NCI-H128 (cell line): ENCODE measurements around the gene NR3C1.

ENCODE experiments used
- DNase-seq: peaks from one replicate; lab custom pipeline; 2025; ENCODE audit not compliant: unreplicated experiment; lab: John Stamatoyannopoulos, UW

The NR3C1 gene

DNA sequence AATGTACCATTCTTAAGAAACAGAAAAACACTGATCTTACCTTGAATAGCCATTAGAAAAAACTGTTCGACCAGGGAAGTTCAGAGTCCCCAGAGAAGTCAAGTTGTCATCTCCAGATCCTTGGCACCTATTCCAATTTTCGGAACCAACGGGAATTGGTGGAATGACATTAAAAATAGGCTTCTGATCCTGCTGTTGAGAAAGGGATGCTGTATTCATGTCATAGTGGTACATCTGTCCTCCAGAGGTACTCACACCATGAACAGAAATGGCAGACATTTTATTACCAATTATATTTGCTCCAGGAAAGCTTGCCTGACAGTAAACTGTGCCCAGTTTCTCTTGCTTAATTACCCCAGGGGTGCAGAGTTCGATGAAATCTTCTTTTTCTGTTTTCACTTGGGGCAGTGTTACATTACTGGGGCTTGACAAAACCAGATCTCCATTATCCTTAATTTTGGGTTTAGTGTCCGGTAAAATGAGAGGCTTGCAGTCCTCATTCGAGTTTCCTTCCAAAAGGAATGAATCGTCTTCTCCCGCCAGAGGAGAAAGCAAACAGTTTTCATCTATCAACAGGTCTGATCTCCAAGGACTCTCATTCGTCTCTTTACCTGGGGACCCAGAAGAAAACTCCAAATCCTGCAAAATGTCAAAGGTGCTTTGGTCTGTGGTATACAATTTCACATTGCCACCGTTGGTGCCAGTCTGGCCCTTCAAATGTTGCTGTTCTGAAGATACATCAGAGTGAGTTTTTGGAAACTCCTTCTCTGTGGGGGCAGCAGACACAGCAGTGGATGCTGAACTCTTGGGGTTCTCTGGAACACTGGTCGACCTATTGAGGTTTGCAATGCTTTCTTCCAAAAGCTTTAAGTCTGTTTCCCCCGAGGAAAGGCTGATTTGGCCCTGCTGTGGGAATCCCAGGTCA lies 3.6 kb downstream of the NR3C1 start:
- DNase-seq: no peak

DNA sequence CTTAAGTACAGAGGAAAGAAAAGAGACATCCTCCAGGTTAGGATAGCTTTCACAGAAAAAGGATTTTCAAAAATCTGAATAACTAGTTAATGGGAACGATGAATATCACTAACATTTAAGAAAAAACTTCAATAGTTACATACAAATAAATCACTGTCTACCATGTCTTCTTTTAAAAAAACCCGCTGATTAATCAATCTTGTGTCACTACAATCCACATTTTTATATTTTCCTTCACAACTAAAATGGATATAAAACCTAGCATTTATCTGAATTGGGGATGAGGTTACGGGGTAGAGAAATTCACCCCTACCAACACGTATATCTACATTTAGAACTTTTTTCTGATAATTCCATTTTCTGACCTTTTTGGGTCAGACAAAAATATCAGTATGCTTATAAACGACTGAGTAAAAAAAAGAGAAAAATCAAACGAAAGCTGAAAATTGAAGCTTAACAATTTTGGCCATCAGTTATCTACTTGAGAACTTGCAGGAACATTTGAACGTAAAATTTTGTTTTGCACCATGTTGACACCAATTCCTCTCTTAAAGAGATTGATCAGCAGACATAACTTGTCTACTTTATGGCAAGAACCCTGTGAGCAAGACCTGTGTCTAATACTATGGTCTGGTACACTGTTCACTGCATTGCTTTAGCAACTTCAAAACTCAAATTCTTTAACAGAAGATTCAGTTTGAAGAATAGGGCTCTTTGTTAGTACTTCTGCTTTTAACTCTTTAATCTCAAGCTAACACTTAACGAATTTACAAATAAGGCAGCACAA lies 4.8 kb downstream of the NR3C1 start:
- no peak for DNase-seq

DNA sequence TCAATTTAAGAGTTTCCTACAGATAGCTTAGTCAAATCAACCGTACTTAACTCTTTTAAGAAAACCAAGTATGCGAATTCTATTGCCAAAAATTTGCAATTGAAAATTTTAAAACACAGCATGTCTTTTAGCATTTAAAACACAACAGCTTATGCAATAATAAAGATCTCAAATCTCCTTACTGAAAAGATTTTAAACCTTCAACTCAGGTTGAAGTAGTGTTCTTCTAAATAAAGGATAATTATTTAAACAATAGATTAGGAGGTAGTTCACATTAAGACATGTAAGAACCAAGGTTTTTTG lies 5.5 kb downstream of the NR3C1 start:
- DNase-seq: no peak

DNA sequence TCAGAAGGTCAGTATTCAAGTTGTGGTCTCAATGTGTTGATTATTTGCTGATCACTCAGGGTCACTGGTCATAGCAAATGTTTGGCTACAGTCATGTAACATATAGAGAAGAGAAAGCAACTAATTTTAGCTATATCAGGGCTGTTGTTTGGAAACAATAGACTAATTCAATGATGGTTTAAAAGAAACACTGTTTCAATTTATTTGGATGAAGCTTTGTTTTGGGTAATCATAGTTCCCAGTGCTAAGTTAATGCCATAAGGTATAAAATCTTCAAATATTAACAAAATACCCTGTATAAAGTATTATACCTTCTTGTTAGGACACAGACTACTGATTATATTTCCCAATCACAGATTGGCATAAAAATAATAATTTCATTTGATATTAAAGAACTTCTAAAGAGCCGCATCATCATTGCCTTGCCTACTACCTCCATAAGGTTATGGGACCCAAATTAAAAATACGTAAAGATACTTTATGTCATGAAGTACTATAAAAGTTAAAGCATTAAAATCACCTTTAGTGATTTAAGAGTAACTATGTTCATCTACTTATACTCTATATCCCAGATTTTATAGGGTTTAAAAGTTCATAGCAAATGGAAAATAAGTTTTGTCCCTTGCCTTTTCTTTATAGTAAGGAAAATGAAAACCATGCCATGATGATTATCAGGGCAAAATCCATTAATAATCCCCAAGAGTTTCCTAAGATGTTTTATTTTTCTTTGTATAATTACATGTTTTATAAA lies 6.0 kb downstream of the NR3C1 start:
- DNase-seq: no peak

DNA sequence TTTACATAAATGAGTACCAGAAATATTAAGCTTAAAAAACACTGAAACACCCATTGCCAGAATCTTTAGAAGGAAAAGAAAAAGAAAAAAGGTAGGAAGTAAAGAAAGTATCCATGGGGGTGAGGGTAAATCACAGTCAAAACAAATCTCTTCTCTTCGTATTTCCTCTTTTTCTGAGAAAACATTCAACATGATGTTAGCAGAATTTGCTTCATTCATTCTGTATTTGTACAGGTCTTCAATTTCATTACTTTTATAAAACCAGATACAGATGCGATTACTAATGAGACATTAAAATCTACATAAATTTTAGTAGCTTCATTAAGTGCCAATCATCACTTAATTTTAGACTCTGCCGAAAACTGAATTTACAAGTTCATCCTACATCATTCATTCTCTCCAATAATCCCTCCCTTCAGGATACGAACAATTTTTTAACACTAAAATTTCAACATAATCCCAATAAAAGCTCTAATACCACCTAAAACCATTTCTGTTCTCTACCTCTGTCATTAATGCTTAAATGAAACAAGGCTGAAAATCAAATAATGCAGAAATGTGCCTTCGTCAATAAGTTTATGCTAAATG lies 7.0 kb downstream of the NR3C1 start:
- no peak for DNase-seq

DNA sequence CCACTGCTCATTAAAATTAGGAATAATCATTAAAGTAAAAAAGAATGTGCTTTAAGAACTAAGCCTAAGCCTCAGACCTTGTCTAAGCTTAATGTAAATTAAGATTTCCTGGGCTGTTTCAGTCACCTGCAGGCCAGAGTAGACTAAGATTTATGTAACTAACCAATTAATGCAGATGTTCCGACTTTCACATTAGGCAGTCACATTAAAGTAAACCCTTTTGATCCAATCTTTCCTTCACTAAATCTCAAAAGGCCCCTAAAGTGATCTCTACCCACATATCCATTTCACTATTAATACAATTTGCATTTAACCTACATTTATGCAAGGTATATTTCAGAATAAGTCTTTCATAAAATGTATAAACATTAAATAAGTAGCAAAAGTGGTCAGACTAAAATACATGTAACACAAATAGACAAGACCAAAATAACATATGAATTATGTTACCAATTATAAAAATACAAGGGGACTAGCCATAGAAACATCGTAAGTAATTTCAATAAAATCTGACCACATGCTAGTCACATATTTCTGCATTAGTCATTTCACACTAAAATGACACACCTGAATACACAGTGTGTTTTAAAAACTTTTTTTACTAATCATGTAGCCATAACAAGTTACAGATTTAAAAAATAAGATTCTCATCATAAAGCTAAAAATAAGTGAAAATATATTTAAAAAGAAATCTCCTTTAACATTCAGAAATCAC lies 7.7 kb downstream of the NR3C1 start:
- no peak for DNase-seq

DNA sequence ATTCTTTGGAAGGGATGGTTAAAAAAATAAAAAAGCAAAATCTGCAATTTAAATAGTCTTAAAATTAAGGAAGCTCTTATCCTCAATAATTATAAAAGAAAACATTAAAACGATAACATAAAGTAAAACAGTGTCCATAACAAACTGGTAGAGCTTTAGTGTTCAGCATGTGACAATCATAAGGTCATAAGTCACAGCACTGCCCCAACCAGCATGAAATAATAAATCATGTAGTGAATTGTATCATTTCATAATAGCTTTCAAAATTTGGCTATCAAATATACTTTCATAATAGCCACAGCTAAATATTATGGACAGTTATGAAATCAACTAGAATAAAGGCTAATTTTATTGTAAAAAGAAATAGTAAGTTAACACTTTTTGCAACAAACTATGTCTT lies 10.0 kb downstream of the NR3C1 start:
- DNase-seq: no peak

DNA sequence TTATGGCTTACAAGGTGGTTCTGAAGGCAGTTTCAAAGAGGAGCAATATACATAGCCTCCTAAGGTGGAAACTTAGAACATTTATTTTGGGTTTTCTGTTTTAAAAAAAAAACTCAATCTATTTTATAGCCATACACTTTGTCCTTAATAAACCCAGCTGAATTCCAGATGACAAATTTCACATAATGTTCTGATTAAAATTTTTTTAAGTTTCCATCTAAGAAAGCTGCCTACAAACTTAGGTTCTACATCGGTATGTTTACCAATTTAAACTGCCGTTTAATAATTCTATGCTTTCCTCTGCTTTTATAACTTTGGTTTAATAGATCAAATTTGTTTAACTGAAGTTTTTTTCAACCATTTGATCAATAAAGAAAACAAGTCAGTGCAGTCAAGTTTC lies 12.5 kb downstream of the NR3C1 start:
- DNase-seq: no peak

DNA sequence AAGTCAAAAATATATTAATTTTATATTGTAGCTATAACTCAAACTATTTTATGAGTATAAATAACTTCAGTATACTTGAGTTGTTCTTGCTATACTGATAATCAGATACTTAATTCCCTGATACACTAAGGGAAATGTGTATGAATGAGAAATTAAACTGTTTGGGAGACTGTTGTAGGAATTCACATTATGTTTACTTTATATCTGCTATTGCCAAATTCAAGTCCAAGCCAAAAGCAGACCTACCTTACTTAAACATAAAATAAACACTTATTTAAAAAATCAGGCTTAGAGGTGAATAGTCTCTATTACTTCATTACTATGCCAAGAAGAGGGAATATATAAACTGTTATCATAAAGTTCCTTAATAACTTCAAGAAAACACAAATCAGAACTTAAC lies 13.2 kb downstream of the NR3C1 start:
- no peak for DNase-seq

DNA sequence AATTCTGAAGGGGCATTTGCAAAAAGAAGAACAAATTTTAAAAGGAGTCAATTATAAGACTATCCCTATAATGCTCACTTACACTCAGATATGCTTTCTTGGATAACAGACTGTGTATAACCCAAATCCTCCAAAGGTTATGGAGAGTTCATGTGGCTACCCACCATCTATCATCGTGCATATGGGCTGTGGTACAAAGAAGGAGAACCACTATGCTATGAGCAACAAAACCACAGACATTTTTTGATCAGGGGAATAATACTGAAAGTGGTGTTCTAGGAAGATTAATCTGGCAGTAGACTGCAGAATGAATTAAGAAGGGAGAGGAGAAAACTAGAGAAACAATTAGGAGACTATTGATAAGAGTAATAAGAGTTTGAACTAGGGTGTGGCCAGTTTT lies 16.8 kb downstream of the NR3C1 start:
- no peak for DNase-seq

DNA sequence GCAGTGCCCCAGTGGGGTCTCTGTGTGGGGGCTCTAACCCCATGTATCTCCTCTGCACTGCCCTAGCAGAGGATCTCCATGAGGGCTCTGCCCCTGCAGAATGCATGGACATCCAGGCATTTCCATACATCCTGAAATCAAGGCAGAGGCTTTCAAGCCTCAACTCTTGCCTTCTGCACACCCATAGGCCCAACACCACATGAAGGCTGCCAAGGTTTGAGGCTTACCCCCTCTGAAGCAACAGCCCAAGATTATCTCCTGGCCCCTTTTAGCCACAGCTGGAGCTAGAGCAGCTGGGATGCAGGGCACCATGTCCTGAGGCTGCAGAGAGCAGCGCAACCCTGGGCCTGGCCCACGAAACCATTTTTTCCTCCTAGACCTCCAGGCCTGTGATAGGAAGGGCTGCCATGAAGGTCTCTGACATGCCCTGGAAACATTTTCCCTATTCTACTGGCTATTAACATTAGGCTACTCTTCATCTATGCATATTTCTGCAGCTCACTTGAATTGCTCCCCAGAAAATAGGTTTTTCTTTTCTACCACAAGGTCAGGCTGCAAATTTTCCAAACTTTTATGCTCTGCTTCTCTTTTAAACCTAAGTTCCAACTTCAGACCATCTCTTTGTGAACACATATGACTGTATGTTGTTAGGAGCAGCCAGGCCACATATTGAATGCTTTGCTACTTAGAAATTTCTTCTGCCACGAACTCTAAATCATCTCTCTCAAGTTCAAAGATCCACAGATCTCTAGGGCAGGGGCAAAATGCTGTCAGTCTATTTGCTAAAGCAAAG lies 18.4 kb downstream of the NR3C1 start:
- no peak for DNase-seq

DNA sequence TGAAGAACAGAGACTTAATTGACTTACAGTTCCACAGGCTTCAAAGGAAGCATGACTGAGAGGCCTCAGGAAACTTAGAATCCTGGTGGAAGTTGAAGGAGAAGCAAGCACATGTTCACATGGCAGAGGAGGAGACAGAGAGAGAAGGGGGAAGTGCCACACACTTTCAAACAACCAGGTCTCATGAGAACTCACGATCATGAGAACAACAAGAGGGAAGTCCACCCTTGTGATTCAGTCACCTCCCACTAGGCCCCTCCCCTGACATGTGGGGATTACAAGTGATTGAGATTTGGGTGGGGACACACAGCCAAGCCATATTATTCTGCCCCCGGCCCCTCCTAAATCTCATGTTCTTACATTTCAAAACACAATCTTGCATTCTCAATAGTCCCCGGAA lies 19.5 kb downstream of the NR3C1 start:
- no peak for DNase-seq

DNA sequence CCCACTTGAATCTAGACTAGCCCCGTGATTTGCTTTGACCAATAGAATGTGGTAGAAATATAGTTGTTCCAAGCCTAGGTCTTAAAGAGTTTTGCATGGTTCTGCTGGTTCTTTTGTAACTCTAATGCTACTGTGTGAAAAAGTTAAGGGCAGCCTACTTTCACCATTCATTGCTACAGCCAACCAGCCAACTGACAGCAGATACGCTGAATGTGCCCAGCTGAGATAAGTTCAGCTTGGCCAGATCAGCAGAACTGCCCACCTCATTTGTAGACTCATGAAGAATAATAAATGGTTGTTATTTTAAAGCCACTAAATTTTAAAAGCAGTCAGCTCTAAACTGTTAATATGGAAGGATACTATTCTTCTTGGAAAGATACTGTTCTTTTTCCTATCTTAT lies 23.9 kb downstream of the NR3C1 start:
- DNase-seq: no peak

DNA sequence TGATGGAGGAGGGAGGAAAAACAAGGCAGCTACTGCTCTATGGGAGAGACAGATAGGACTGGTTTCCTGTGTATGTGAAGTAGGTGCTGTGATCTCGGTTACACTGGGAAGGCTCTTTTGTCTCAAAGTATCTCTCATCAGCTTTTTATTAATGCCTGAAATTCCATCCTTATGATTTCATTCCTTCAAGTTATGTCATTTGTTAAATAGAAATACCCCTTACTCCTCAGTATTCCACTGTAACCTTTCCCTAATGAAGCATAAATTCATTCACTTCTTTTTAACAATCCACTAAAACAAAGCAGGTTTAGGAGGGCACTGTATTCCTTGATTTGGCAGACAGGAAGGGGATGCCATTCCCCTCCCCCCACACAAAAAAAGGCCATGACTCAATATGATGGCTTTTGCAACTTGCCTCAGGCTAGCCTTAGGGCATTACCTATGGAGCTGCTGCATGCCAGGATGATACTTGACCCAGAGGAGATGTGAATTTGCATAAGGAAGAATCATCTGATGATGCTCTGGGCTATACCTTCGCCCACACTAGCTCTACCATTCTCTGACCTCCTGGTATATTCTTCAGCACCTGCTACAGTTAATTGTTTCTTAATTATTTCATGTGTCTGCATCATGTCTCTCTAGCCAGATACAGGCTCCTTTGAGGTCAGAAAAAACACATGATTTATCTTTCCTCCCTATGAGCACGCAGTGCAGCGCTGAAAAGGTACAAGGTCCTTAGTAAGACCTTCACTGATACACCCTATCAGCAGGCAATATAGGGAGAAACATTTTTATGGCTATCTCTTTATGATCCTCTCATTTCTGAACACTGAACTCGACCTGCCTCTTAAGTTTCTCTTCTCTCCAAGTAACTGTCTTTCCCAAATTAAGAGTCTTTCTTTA lies 26.3 kb downstream of the NR3C1 start:
- no peak for DNase-seq

DNA sequence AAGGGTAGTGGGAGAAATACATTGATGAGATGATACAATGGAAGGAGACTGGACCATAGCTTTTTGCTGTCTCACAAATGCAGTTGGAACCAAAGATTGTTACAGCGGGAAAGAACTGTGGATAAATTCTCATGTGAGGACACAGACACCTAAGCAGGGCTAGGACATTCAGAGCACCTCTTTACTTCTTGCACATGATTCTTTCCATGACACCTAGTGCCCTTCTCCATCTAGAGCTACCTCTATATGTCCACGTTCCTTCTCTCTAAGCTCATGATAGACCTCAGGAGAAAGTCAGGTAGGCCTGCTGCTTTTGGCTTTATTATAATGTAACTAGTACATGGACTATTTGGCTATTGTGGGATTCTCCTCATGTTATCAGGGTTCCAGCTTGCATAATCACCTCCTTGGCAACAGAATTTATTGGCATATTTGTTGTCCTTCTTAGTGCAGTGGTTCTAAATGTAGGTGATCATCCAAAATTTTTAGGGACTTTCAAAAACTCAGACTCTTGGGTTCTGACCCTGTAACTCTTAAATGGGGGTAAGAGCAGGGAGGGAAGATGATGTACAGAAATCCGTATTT lies 27.2 kb downstream of the NR3C1 start:
- no peak for DNase-seq

DNA sequence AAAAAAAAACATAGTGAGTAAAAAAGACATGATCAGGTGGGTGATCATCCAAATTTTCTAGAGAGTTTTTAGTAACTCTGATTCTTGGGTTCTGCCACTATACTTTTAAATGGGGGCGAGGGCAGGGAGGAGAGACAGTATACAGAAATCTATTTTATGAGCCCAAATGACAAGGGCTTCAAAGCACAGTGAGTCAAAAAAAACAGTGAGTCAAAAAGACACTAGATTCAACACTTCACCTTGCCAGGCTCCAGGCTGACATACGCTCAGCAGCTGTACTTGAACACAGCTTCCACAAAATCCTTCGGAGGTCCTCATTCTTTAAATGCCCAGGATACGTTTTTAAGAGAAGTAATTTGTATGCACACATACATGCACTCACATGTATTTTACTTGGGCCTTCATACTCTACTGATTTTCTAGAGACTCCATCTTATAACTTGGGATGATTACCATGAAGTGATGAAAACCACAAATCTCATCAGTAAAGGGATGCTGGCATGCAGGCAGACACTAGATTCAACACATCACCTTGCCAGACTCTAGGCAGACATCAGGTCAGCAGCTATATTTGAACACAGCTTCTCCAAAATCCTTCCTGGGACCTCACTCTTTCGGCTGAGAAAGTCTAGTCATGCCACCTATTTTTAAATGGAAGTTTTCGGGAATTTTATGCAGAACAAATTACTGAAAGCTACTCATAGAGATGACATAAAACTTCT lies 28.8 kb downstream of the NR3C1 start:
- DNase-seq: no peak

DNA sequence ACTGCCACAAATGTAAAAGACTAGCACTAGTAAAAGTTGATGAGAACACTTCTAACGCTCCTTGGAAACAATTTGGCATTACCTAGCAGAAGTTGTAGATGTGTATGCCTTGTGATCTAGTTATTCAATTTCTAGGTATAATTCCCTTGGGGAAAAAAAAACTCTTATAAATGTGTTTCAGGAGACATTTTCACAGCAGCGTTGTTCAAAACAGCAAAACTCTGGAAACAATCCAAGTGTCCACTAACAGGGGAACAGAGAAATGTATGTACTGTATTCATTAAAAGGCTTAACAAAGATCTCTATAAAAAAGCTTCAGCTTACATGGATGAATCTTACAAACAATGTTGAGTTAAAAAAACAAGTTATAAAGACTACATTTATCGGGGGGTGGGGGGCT lies 30.4 kb downstream of the NR3C1 start:
- DNase-seq: no peak
